ENCODE results near the gene PDCD6IP.
"Not testable (repeated sequence)": the region's sequence is repeated elsewhere in the genome, so short reads cannot be mapped to it uniquely, and the experiment has no call there.

The PDCD6IP gene, protein sequence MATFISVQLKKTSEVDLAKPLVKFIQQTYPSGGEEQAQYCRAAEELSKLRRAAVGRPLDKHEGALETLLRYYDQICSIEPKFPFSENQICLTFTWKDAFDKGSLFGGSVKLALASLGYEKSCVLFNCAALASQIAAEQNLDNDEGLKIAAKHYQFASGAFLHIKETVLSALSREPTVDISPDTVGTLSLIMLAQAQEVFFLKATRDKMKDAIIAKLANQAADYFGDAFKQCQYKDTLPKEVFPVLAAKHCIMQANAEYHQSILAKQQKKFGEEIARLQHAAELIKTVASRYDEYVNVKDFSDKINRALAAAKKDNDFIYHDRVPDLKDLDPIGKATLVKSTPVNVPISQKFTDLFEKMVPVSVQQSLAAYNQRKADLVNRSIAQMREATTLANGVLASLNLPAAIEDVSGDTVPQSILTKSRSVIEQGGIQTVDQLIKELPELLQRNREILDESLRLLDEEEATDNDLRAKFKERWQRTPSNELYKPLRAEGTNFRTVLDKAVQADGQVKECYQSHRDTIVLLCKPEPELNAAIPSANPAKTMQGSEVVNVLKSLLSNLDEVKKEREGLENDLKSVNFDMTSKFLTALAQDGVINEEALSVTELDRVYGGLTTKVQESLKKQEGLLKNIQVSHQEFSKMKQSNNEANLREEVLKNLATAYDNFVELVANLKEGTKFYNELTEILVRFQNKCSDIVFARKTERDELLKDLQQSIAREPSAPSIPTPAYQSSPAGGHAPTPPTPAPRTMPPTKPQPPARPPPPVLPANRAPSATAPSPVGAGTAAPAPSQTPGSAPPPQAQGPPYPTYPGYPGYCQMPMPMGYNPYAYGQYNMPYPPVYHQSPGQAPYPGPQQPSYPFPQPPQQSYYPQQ
- total RNA-seq = 143 to 330 (median 228) reads per million in 17 experiments

DNA sequence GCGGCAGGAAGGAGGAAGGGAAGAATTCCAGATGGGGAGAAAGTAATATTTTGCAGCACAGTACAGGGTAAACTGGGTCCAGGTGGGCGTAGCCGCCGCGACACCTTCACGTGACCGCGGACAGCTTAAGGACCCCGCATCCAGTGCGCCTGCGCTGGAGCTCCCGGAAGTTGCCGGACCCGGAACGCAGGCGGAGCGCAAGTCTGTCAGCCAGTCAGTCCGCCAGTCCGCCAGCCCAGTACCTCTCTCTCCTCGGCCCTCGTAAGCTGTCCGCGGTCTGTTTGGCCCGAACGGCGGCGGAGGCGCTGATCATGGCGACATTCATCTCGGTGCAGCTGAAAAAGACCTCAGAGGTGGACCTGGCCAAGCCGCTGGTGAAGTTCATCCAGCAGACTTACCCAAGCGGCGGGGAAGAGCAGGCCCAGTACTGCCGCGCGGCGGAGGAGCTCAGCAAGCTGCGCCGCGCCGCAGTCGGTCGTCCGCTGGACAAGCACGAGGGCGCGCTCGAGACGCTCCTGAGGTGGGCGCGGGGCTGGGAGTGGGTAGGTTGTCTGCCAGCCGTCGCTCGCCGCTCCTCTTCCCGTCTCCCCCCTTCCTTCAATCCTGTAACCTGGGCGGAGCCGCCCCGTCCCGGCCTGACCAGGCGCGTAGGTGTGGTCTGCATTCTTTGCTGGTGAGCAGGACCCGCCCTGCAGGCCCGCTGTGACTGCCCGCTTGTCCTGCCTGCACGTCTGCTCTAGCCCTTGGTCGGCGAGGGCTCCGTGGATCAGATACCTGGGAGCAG is at the start of gene PDCD6IP:
Gene PDCD6IP (plus strand): TSS at position 213 of the 784 bp plus-strand sequence. CDS start 99 bp downstream, at position 312.
- DNase-seq = peak; percentile 93 to 97 (median 96)

DNA sequence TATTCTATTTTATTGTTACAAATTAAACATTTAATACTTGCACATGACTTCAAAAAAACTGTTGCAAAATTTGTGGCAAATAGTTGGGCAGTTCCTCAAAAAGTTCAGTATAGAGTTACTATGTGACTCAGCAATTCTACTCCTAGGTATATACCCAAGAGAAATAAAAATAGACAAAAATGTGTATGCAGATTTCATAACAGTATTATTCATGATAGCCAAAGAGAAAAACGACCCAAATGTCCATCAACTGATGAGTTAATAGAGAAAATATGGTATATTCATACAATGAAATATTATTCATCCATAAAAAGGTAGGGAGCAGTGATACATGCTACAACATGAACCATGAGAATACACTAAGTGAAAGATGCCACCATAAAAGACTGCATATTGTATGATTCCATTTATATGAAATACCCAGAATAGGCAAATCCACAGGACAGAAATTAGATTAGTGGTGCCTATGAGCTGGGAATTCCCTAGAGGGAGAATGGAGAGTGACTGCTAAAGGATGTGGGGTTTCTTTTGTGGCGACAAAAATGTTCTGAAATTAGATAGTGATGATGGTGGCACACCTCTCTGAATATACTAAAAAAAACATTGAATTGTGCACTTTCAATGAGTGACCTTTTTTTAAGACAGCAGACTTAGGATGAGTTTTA is 48.8 kb upstream of the PDCD6IP start:
- DNase-seq = peak in 2 of 4 experiments; percentile 57 to 61

DNA sequence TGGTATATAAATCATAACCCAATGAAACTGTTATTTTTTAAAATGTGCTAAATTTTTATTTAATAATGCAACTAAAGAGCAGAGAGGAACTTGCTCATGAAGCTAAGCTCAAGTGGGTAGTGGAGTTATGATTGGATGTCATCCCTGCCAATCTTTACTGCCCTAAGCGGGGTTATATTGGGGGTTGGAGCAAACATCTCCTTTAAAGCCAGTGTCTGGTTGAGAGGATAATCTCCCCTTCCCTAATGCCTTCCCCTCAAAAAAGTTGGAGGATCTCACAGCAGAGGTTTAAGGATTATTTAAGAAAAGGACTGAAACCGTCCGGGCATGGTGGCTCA is 48.2 kb upstream of the PDCD6IP start:
- DNase-seq = peak in 3 of 4 experiments; percentile 12 to 22 (median 14)

DNA sequence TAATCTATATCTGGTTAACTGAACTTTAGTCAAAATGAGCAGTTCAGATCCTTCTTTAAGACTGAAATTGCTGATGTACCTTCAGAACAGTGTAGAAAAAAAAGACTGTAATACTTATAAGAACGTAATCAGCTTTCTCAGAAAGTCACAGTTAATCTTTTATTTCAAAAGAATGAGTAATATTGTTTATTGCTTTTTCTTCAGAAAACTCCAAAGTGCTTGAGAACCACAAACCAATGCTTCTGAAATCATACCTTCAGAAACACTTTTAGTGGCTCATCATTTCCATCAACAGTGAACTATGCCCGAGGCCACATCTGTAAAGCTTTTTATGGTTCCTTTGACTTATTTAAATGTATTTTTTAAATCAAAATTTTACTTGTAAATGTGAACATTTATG is 47.1 kb upstream of the PDCD6IP start:
- no peak for DNase-seq

DNA sequence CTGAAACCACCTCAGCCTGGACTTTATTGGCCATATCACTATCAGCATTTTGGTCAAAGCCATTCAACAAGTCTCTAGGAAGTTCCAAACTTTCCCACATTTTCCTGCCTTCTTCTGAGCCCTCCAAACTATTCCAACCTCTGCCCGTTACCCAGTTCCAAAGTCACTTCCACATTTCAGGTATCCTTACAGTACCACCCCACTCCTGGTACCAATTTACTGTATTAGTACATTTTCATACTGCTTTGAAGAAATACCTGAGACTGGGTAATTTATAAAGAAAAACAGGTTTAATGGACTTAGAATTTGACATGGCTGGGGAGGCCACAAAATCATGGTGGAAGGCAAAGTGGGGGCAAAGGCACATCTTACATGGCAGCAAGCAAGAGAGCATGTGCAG is 44.0 kb upstream of the PDCD6IP start:
- DNase-seq = not testable (repeated sequence)

DNA sequence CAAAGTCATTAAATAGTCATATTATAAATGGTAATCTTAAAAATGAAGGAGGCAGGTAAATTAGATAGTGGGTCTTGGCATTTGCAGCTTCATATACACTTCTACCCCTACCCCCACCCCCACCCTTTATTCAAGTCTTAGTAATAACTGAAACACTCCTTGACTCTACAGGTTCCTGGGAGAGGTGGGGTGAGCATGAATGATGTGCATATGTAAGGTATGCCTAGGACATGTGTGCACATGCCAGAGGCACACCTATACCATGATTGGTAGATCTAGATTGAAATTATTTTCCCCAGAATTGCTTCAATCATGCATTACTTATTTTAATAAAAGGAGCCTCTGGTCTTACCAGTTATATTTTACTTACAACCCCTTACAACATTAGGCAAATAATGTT is 40.1 kb upstream of the PDCD6IP start:
- DNase-seq = no peak

DNA sequence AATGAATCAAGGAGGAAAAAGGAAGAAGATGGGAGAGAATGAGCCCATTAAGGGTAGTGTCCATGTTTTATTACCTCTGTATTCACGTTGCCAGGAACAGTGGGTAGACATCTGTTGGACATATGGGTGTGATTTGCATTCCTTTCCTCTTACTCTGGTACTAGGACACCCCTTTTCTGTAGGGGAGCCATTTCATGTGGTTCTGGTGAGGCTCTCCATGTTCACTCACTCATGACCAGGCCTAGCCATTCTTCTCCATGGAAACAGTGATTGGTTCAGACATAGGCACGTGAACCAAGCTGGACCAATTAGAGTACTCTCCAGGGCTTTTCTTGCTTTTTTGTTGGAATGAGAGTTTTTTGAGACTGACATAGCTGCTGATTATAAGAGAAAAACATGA is 39.6 kb upstream of the PDCD6IP start:
- no peak for DNase-seq

DNA sequence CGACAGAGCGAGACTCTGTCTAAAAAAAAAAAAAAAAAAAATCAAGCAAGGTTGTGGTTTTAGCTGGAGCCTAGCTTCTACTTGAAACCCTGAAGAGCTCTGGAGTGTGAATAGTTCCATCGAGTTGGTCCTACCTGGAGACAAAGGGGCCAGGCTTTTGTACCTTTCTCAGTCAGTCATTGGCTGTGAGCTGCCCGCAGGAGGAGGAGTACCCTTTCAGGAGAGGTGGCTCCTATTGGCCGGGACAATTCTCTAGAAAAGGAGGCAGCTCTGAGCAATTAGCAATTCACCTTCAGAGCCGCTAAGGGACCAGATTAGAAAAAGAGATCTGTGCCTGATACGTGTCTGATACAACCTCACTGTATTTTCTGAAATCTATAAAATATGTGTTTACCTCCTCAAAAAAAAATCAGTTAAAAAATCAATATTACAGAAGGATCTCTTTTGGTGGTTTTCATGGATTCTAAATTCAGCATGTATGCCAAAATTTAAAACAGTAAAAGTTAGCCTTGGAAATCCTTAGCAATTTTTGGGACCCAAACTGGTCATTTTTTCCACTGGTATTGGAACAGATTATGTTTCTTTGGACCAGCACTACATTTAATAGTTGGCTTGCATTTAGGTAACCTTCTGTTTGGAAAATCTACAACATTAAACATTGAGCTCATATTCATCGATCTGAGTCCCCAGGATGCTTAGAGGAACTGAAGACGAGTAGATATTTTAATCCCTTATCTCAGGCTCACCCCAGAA is 29.7 kb upstream of the PDCD6IP start:
- no peak for DNase-seq

DNA sequence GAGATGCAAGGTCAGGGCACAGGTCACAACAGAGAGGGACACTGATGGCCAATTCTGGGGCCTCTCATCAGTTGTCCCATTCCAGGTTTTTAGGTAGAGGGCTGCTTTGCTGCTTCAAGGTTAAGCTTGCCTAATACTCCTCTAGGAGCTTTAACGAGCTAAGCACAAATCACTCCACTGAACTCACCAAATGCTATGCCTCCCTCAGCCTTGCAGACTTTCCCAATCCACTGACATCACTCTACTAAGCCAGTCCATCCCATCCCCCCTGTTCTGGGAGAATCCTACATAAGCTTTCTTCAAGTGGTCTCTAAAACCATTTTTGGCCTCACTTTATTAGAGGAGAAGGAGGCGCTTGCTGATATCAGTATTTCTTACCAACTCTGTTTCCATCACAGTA is 24.8 kb upstream of the PDCD6IP start:
- no peak for DNase-seq

DNA sequence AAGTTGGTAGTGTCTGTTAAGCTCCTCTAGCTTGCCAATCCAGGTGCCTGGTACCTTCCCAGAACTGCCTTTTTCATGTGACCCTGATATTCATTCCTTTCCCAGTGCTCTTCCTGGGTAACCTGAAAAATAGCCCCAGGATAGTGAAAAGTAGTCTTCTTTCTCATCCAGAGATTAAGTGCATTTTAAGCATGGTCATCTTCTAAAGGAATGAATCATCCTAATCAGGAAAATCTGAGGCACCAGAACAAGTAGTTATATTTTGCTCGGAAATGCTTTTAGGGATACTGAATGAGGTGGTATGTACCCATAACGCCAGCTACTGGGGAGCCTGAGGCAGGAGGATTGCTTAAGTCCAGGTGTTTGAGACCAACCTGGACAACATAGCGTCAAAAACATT is 23.1 kb upstream of the PDCD6IP start:
- no peak for DNase-seq

DNA sequence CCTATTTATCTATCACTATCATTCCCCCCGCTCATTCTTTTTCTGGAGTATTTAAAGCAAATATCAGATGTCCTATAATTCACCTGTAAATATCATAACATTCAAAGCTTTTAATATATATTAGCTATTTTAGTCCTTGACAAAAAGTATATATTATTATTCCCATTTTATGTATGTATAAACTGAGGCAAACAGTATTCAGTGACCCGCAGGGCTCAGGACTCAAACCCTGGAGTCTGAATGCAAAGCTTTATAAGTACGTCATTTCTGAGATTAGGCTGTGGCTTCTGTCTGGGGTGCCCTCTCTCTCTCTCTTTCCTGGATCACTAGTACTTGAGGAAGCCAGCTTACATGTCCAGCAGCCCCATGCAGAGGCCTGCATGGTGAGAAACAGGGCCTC is 20.4 kb upstream of the PDCD6IP start:
- DNase-seq = no peak

DNA sequence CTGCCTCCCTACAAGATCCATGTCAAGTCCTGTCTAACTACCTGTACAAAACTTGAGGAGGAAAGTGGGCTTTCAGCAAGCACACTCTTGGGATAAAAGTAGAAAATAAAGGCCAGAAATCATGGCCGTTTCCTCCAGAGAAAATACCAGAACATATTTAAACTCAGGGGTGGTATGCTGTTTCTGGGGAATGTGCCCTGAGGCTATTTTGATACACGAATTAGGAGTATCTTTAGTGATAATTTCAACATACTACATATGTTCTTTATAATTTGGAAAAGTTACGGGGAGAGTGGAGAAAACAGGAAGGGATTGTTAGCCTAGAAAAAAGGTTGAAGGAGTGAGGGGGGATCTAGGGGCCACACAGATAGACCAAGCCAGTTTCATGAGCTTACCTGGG is 18.7 kb upstream of the PDCD6IP start:
- DNase-seq = no peak

DNA sequence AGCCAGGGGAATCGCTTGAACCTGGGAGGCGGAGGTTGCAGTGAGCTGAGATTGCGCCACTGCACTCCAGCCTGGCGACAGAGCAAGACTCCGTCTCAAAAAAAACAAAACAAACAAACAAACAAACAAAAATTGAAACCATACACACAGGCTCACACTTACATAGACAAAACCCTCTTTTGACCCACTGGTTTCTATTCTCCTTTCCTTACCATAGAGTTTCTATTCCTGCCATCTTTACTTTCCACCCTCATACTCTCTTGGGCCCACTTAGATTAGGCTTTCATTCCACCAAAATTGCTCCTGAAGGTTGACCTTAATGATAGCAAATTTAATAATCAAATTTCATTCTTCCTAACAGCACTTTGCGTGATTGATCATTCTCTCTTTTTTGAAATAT is 17.0 kb upstream of the PDCD6IP start:
- DNase-seq = not testable (repeated sequence)

DNA sequence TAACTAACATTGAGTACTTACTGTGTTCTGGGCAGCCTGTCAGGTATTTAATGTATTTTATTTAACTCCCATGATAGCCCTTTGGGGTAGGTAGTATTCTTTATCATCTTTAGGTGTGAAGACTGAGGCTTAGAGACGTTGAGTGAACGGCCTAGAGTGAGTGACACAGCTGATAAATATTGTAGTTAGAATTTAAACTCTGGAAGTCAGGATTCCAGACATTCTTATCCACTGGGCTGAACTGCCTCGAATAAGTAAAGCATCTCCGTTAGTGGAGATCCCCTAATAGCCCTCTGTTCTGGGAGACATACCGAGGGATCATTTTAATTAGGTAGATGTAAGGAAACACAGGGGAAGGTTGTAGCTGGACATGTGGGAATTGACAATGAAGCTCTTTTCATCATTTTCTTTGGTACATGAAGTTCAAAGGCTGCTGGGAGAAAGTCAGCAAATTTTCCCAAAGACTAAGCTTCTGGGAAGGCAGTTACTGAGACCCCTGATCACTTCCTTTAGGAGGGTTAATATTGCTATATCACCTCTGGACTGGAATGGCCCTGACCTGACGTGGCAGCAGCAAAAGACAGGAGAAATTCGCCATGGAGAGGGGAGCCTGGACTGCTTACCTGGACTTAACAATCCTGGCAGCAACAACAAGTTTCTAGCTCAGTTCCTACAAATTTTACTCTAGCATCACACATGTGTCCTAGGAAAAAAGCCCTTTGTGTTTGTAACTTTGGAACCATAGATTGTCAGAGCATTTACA is 11.7 kb upstream of the PDCD6IP start:
- DNase-seq = no peak

DNA sequence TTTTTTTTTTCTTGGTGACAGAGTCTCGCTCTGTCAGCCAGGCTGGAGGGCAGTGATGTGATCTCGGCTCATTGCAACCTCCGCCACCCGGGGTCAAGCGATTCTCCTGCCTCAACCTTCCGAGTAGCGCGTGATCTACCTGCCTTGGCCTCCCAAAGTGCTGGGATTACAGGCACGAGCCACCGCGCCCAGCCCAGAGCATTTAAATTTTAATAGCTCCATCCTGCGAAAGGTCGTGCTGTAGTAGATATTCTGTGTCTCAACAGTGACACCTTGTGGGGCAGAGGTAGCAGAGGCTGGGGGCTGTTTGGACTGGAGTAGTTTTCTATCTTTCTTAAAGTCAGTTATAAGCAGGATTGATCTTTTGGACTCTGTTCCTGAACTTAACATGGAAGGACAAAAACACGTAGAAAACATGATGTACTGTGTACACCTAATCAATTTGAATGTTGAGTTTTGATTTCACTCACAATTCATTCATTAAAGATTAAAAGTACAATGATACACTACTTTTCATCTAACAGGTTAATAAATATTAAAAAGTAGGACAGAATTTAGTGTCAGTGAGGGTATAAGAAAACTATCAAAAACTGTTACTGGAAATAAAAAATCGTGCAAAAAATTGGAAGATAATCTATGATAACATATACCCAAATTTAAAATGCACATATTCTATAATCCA is 11.0 kb upstream of the PDCD6IP start:
- DNase-seq = peak; percentile 65 to 81 (median 72)

DNA sequence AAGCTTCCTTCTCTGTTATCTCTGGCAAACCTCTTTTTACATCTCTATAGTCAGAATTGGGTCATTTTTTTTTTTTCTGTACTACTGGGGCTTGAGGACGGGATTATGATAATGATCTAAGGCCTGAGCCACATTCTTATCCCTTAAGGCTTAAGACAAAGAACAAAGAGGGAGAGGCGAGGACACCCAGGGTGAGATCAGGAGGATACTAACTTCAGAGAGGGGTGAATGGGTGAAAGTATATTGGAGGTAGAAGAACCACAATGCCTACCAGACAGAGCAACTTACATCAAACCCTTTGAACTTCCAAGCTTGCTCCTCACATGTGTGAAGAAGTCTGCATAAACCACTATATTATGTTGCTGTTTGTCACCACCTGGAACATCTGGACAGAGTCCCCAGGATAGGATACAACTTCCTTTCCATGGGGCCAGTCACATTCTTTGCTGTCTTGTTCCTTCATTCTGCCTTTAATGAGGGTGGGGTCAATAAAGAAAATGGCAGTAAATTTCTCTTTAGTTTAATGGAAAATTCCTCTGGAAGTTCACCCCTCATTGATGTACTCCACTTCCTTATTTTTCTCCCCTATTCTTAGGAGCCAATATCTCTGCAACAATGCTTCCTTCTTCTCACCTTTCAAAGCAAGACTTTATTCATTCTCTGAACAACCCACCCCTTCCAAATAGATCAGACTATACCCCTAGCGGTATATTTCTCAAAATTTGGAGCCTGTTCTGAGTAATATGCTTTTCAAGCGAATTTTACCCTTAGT is 9.1 kb upstream of the PDCD6IP start:
- DNase-seq = no peak

DNA sequence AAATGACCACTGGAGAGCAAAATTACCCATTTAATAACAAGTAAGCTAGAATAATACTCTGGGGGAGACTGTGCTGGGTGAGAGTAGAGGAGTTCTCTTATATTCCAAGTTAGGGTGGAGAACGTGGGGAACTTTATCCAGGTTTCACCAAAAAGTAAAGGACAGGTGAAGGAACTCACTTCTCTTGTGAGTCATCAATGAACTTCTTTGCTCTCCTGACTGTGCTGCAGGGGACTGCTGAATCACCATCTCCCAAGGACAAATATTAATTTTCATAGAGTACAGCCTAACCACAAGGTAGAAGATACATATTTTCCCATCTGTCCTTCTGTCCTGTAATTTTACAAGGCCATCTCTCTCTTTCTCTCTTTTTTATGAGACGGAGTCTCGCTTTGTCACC is 8.3 kb upstream of the PDCD6IP start:
- no peak for DNase-seq

DNA sequence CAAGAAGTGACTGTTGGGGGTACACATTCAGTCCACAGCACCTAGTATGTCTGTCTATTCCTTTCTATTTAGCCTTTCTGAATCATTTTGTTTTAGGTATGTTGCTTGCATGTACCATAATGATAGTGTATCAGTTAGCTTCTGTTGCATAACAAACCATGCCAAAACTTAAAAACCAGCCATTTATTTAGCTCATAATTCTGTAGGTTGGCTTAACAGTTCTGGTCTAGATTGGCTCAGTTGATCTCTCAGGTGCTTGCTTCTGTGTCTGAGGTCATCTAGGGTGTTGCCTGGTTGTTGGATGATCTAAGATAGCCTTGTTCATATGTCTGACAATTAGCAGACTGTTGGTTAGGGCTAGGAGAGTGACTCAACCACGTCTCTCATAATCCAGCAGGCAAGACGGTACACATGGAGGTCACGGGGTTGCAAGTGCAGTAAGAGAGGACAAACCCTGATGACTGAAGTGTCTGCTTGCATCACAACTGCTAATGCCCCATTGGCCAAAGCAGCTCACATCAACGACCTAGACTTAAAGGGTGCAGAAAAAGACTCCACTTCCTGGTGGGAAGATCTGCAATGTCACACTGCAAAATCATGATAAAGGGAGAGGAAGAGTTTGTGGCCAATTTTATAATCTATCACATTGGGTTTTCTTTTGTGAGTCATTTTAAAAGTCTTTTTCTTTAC is 6.8 kb upstream of the PDCD6IP start:
- peak; percentile 88 to 97 (median 91) for DNase-seq
